HepG2 (cell line): ENCODE measurements around the gene RYR2. TPM values are rescaled to one million over a fixed set of nuclear protein-coding genes. Genes with fewer than 3 reads are reported as not detected.

Experiments used
- ATAC-seq: fragments of 200-7000 bp; cut with Tn5 transposase; 3 replicates; pipeline ENCODE4 v1.9.1; 2020; ENCODE audit warnings: mild to moderate bottlenecking, moderate library complexity
- BruUV-seq: library from RNA; stranded (reverse); fragments of 400-500 nt; replicated peaks from 2 replicates; lab custom pipeline; 2021; lab: Mats Ljungman, UMichigan
- CTCF ChIA-PET: fragments of 300-600 bp; formaldehyde crosslinking; extraction: SDS; loops from one replicate; lab custom pipeline; 2021; ENCODE audit warnings: low total read pairs, inconsistent platforms, low intra/inter-chr PET ratio; lab: Yijun Ruan, JAX
- POLR2A ChIA-PET: fragments of 350-600 bp; sonication (Branson Sonifier 250); formaldehyde crosslinking; loops from one replicate; lab custom pipeline; 2020; ENCODE audit warnings: antibody characterized with exemption, inconsistent platforms; lab: Yijun Ruan, JAX
- DNase-seq: peaks from one replicate; pipeline ENCODE4 v3.0.0-alpha.2; 2015; ENCODE audit warnings: low spot score
- FAIRE-seq: peaks from 3 replicates; lab custom pipeline; 2011; peaks lifted over from hg19 to GRCh38; lab: Jason Lieb, UNC
- H2AFZ ChIP-seq: one replicate; pipeline ENCODE4 v1.6.1; 2011; ENCODE audit warnings: low read length, inconsistent platforms
- H3K27ac ChIP-seq: fragments of 300-600 bp; 3 replicates; pipeline ENCODE4 v1.8.0; 2011; ENCODE audit warnings: mixed run types, mild to moderate bottlenecking, mixed read lengths, low read length, inconsistent platforms; ENCODE audit not compliant: insufficient read depth; ENCODE audit errors: extremely low read length
- H3K27me3 ChIP-seq, 2 experiments: fragments of 200-600 bp in 1 of 2; 2 replicates in 1 of 2; 3 replicates in 1 of 2; pipeline versions ENCODE4 v1.6.0 to v1.8.0; 2011; ENCODE audit warnings: low read length in 2 of 2, mild to moderate bottlenecking in 2 of 2, moderate library complexity in 2 of 2, inconsistent platforms in 1 of 2; ENCODE audit not compliant: insufficient read depth in 2 of 2, control insufficient read depth in 1 of 2
- H3K36me3 ChIP-seq, 2 experiments: fragments of 200-600 bp in 1 of 2; replicated peaks in 1 of 2; 2 replicates in 1 of 2; 3 replicates in 1 of 2; pipeline versions ENCODE4 v1.5.1 to v1.8.0; 2011; ENCODE audit warnings: low read length in 2 of 2, inconsistent platforms in 1 of 2; ENCODE audit not compliant: insufficient read depth in 2 of 2, control insufficient read depth in 1 of 2
- H3K4me1 ChIP-seq: 2 replicates; pipeline ENCODE4 v1.5.1; 2012; ENCODE audit warnings: low read length, inconsistent platforms; ENCODE audit not compliant: insufficient read depth
- H3K4me2 ChIP-seq: 2 replicates; pipeline ENCODE4 v1.6.0; 2011; ENCODE audit warnings: low read depth, low read length, inconsistent platforms
- H3K4me3 ChIP-seq, 3 experiments: fragments of 200-600 bp in 1 of 3; sonication (generic), shearing (Covaris generic) in 1 of 3; replicated peaks in 1 of 3; 2 replicates each; pipeline ENCODE4 v1.5.1; 2011 to 2016; ENCODE audit warnings: low read length in 3 of 3, inconsistent platforms in 2 of 3, low read depth in 2 of 3, mild to moderate bottlenecking in 2 of 3, control low read depth in 1 of 3, mixed read lengths in 1 of 3; ENCODE audit not compliant: insufficient read depth in 1 of 3
- H3K79me2 ChIP-seq: one replicate; pipeline ENCODE4 v1.6.1; 2011; ENCODE audit warnings: low read length, inconsistent platforms; ENCODE audit not compliant: insufficient read depth
- H3K9ac ChIP-seq: 2 replicates; pipeline ENCODE4 v1.6.0; 2011; ENCODE audit warnings: mild to moderate bottlenecking, low read depth, low read length, inconsistent platforms; ENCODE audit not compliant: insufficient read depth
- H3K9me3 ChIP-seq: 2 replicates; pipeline ENCODE4 v1.5.1; 2012; ENCODE audit warnings: mild to moderate bottlenecking, low read length
- H4K20me1 ChIP-seq: 2 replicates; pipeline ENCODE4 v1.6.0; 2011; ENCODE audit warnings: inconsistent platforms, mild to moderate bottlenecking, low read length, moderate library complexity; ENCODE audit not compliant: insufficient read depth
- GFI1 ChIP-seq: sonication (generic); formaldehyde crosslinking; IDR thresholded peaks from 2 replicates; pipeline ENCODE4 v1.5.0; 2020; ENCODE audit warnings: missing genetic modification reagents, mild to moderate bottlenecking, borderline replicate concordance
- NR2F2 ChIP-seq: IDR thresholded peaks from 2 replicates; pipeline ENCODE4 v1.6.1; 2012; ENCODE audit warnings: low read depth, inconsistent platforms, borderline replicate concordance
- SIX1 ChIP-seq: sonication (generic); formaldehyde crosslinking; IDR thresholded peaks from 2 replicates; pipeline ENCODE4 v1.4.0; 2020; ENCODE audit warnings: missing genetic modification reagents, borderline replicate concordance
- SP2 ChIP-seq: sonication (generic); formaldehyde crosslinking; IDR thresholded peaks from 2 replicates; pipeline ENCODE4 v1.5.1; 2020; ENCODE audit warnings: mild to moderate bottlenecking, missing genetic modification reagents
- ZNF451 ChIP-seq: sonication (generic); formaldehyde crosslinking; IDR thresholded peaks from 2 replicates; pipeline ENCODE4 v1.5.0; 2020; ENCODE audit warnings: mild to moderate bottlenecking, missing genetic modification reagents
- ZNF710 ChIP-seq: sonication (generic); formaldehyde crosslinking; IDR thresholded peaks from 2 replicates; pipeline ENCODE4 v1.5.0; 2020; ENCODE audit warnings: mild to moderate bottlenecking, missing genetic modification reagents, borderline replicate concordance
- ZNF780A ChIP-seq: sonication (generic); formaldehyde crosslinking; IDR thresholded peaks from 2 replicates; pipeline ENCODE4 v1.8.0; 2022; ENCODE audit warnings: mild to moderate bottlenecking, missing genetic modification reagents, moderate library complexity
- WGBS: methylation state at CpG from one replicate; pipeline ENCODE4 v1.1.6; 2017; ENCODE audit warnings: low lambda C conversion rate; 5-methylcytosine and 5-hydroxymethylcytosine counted together
- in situ Hi-C: cut with HindIII; loops from 2 replicates; pipeline ENCODE4 v1.10.0; 2017; ENCODE audit warnings: low pct_unique_long_range_greater_than_20kb; ENCODE audit not compliant: extremely low pct_ligation_motif_present
- intact Hi-C: fragments of 100-400 bp; cut with micrococcal nuclease; formaldehyde crosslinking; loops from one replicate; pipeline ENCODE4 v1.10.0; 2022; ENCODE audit not compliant: unreplicated experiment
- polyA plus RNA-seq, 8 experiments: library from polyadenylated mRNA; depleted of rRNA in 3 of 8; stranded (reverse) in 7 of 8; unstranded in 1 of 8; fragments of >200 nt; fragmentation: Illumina TruSeq in 4 of 8; extraction: Trizol in 4 of 8; gene quantifications; 2 replicates each; pipeline versions ENCODE4 v1.2.1 to v1.2.3, GENCODE V29; 2011 to 2016; ENCODE audit warnings: low read depth in 4 of 8, missing spikeins in 1 of 8, mixed read lengths in 1 of 8; ENCODE audit not compliant: insufficient read depth in 1 of 8
- total RNA-seq, 5 experiments: library from RNA; depleted of rRNA; stranded (reverse); fragments of >200 nt; fragmentation: Illumina TruSeq; extraction: Trizol; gene quantifications; 2 replicates each; pipeline ENCODE4 v1.2.3, GENCODE V29; 2016; ENCODE audit warnings: low read depth in 1 of 5
- TF ChIP-seq, protein P1 (sequence below): sonication (generic); formaldehyde crosslinking; IDR thresholded peaks from 2 replicates; pipeline ENCODE4 v1.4.0; 2020; ENCODE audit warnings: missing genetic modification reagents
- TF ChIP-seq, protein P2 (sequence below): IDR thresholded peaks from 2 replicates; pipeline ENCODE4 v1.6.1; 2016; ENCODE audit warnings: mild to moderate bottlenecking
- TF ChIP-seq, protein P3 (sequence below): sonication (generic); formaldehyde crosslinking; IDR thresholded peaks from 2 replicates; pipeline ENCODE4 v1.5.0; 2020; ENCODE audit warnings: mild to moderate bottlenecking, missing genetic modification reagents, borderline replicate concordance
- TF ChIP-seq, protein P4 (sequence below): sonication (generic); formaldehyde crosslinking; IDR thresholded peaks from 2 replicates; pipeline ENCODE4 v1.9.0; 2021; ENCODE audit warnings: missing genetic modification reagents, mild to moderate bottlenecking, borderline replicate concordance

RYR2 gene
- total and polyA plus RNA-seq, 2 of the 13 experiments (the other 11 are each of a cell fraction or from before 2014, with no cell fraction given), result not detected

GRCh38 chr1:237687804-237688203 lies 645.8 kb downstream of the RYR2 start:
- no peaks in the 10 kb centered on the region for H4K20me1 ChIP-seq
- 2% methylated on average over 5 of the region's 5 CpGs for WGBS
- DNase-seq (no peak), ATAC-seq (no peak), FAIRE-seq (no peak)
- CTCF ChIA-PET, result no interaction called here
- POLR2A ChIA-PET, result no interaction called here
- BruUV-seq, result no TSS peak
- H3K4me1 ChIP-seq, result no peaks in the 10 kb centered on the region
- no peak overlapping the region for H3K9ac ChIP-seq
- no peak overlapping the region for H3K4me2 ChIP-seq
- no peaks in the 10 kb centered on the region for H3K27me3 ChIP-seq
- intact Hi-C loops, result no loop called here
- no peaks in the 10 kb centered on the region for H3K36me3 ChIP-seq
- in situ Hi-C loops, result no loop called here
- no peaks in the 10 kb centered on the region for H3K9me3 ChIP-seq
- H2AFZ ChIP-seq, result no peak overlapping the region
- no peak overlapping the region for H3K4me3 ChIP-seq
- H3K79me2 ChIP-seq, result no peaks in the 10 kb centered on the region
- no peak overlapping the region for H3K27ac ChIP-seq
- no peak for TF ChIP-seq ZNF780A (CRISPR knock-in tag)
- no peak for TF ChIP-seq SIX1 (CRISPR knock-in tag)
- TF ChIP-seq, protein P1, sequence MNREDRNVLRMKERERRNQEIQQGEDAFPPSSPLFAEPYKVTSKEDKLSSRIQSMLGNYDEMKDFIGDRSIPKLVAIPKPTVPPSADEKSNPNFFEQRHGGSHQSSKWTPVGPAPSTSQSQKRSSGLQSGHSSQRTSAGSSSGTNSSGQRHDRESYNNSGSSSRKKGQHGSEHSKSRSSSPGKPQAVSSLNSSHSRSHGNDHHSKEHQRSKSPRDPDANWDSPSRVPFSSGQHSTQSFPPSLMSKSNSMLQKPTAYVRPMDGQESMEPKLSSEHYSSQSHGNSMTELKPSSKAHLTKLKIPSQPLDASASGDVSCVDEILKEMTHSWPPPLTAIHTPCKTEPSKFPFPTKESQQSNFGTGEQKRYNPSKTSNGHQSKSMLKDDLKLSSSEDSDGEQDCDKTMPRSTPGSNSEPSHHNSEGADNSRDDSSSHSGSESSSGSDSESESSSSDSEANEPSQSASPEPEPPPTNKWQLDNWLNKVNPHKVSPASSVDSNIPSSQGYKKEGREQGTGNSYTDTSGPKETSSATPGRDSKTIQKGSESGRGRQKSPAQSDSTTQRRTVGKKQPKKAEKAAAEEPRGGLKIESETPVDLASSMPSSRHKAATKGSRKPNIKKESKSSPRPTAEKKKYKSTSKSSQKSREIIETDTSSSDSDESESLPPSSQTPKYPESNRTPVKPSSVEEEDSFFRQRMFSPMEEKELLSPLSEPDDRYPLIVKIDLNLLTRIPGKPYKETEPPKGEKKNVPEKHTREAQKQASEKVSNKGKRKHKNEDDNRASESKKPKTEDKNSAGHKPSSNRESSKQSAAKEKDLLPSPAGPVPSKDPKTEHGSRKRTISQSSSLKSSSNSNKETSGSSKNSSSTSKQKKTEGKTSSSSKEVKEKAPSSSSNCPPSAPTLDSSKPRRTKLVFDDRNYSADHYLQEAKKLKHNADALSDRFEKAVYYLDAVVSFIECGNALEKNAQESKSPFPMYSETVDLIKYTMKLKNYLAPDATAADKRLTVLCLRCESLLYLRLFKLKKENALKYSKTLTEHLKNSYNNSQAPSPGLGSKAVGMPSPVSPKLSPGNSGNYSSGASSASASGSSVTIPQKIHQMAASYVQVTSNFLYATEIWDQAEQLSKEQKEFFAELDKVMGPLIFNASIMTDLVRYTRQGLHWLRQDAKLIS, result no peak
- TF ChIP-seq, protein P2, sequence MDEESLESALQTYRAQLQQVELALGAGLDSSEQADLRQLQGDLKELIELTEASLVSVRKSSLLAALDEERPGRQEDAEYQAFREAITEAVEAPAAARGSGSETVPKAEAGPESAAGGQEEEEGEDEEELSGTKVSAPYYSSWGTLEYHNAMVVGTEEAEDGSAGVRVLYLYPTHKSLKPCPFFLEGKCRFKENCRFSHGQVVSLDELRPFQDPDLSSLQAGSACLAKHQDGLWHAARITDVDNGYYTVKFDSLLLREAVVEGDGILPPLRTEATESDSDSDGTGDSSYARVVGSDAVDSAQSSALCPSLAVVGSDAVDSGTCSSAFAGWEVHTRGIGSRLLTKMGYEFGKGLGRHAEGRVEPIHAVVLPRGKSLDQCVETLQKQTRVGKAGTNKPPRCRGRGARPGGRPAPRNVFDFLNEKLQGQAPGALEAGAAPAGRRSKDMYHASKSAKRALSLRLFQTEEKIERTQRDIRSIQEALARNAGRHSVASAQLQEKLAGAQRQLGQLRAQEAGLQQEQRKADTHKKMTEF (CRISPR knock-in tag), result no peak
- TF ChIP-seq, protein P3, sequence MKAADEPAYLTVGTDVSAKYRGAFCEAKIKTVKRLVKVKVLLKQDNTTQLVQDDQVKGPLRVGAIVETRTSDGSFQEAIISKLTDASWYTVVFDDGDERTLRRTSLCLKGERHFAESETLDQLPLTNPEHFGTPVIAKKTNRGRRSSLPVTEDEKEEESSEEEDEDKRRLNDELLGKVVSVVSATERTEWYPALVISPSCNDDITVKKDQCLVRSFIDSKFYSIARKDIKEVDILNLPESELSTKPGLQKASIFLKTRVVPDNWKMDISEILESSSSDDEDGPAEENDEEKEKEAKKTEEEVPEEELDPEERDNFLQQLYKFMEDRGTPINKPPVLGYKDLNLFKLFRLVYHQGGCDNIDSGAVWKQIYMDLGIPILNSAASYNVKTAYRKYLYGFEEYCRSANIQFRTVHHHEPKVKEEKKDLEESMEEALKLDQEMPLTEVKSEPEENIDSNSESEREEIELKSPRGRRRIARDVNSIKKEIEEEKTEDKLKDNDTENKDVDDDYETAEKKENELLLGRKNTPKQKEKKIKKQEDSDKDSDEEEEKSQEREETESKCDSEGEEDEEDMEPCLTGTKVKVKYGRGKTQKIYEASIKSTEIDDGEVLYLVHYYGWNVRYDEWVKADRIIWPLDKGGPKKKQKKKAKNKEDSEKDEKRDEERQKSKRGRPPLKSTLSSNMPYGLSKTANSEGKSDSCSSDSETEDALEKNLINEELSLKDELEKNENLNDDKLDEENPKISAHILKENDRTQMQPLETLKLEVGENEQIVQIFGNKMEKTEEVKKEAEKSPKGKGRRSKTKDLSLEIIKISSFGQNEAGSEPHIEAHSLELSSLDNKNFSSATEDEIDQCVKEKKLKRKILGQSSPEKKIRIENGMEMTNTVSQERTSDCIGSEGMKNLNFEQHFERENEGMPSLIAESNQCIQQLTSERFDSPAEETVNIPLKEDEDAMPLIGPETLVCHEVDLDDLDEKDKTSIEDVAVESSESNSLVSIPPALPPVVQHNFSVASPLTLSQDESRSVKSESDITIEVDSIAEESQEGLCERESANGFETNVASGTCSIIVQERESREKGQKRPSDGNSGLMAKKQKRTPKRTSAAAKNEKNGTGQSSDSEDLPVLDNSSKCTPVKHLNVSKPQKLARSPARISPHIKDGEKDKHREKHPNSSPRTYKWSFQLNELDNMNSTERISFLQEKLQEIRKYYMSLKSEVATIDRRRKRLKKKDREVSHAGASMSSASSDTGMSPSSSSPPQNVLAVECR (CRISPR knock-in tag), result no peak
- TF ChIP-seq SP2 (CRISPR knock-in tag), result no peak
- no peak for TF ChIP-seq NR2F2
- TF ChIP-seq ZNF710 (CRISPR knock-in tag), result no peak
- TF ChIP-seq, protein P4, sequence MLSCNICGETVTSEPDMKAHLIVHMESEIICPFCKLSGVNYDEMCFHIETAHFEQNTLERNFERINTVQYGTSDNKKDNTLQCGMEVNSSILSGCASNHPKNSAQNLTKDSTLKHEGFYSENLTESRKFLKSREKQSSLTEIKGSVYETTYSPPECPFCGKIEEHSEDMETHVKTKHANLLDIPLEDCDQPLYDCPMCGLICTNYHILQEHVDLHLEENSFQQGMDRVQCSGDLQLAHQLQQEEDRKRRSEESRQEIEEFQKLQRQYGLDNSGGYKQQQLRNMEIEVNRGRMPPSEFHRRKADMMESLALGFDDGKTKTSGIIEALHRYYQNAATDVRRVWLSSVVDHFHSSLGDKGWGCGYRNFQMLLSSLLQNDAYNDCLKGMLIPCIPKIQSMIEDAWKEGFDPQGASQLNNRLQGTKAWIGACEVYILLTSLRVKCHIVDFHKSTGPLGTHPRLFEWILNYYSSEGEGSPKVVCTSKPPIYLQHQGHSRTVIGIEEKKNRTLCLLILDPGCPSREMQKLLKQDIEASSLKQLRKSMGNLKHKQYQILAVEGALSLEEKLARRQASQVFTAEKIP (CRISPR knock-in tag), result no peak
- TF ChIP-seq GFI1 (CRISPR knock-in tag), result no peak
- TF ChIP-seq ZNF451 (CRISPR knock-in tag), result no peak
